ENCODE measurements around the gene RPL7L1. TPM values are rescaled to one million over a fixed set of nuclear protein-coding genes. Genes with fewer than 3 reads are reported as not detected.

RPL7L1 gene
- total RNA-seq, 1 experiment from 2014 or later: 84.1 TPM

GRCh38 chr6:42860481-42860880 lies 18.9 kb upstream of the RPL7L1 start:
- POLR2A ChIA-PET (ENCODE audit: unreplicated experiment): no interaction called here
- H3K9me2 ChIP-seq (ENCODE audit: insufficient read depth): no peaks in the 10 kb centered on the region

GRCh38 chr6:42864602-42865001 lies 14.8 kb upstream of the RPL7L1 start:
- no TSS peak for BruUV-seq (replicated peaks)
- CTCF ChIA-PET: interaction anchor here (0.7 kb wide), 1 partner anchor 160 kb away, joined by 5 read pairs; no protein-coding TSS in a partner anchor
- Histone ChIP-seq H3K4me2 (no peak overlapping the region), H4K20me1 (ENCODE audit: insufficient read depth) (no peaks in the 10 kb centered on the region), H3F3A (ENCODE audit: insufficient read depth, low read depth) (no peaks in the 10 kb centered on the region), H3K4me3 (no peak overlapping the region), H3K27me3 (ENCODE audit: insufficient read depth, low read depth) (no peaks in the 10 kb centered on the region), H3K9me2 (ENCODE audit: insufficient read depth) (no peaks in the 10 kb centered on the region), H3K27ac (no peak overlapping the region), H3K9me3 (ENCODE audit: insufficient read depth, low read depth) (no peaks in the 10 kb centered on the region), H3K36me3 (ENCODE audit: low read depth) (no peaks in the 10 kb centered on the region), H3K79me2 (ENCODE audit: low read depth) (no peaks in the 10 kb centered on the region), H3K4me1 (replicated peaks; ENCODE audit: insufficient read depth) (no peaks in the 10 kb centered on the region), H2AFZ (no peak overlapping the region)
- TF ChIP-seq, protein P1, sequence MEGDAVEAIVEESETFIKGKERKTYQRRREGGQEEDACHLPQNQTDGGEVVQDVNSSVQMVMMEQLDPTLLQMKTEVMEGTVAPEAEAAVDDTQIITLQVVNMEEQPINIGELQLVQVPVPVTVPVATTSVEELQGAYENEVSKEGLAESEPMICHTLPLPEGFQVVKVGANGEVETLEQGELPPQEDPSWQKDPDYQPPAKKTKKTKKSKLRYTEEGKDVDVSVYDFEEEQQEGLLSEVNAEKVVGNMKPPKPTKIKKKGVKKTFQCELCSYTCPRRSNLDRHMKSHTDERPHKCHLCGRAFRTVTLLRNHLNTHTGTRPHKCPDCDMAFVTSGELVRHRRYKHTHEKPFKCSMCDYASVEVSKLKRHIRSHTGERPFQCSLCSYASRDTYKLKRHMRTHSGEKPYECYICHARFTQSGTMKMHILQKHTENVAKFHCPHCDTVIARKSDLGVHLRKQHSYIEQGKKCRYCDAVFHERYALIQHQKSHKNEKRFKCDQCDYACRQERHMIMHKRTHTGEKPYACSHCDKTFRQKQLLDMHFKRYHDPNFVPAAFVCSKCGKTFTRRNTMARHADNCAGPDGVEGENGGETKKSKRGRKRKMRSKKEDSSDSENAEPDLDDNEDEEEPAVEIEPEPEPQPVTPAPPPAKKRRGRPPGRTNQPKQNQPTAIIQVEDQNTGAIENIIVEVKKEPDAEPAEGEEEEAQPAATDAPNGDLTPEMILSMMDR (conservative IDR thresholded peaks at IDR 0.05): no peak
- TF ChIP-seq EZH2 (IDR thresholded peaks at IDR 0.05; ENCODE audit: low read depth): no peak
- intact Hi-C loops (cut with micrococcal nuclease; ENCODE audit: unreplicated experiment): no loop called here
- DNase-seq: no peak
- POLR2A ChIA-PET (ENCODE audit: unreplicated experiment): interaction anchor here (0.6 kb wide), 1 partner anchor 15 kb away, joined by 4 read pairs; the partner anchor contains the start of gene RPL7L1

More at GRCh38 chr6:42860481-42860880, 18.9 kb upstream of the RPL7L1 start:
- H3K9me3 ChIP-seq (ENCODE audit: insufficient read depth, low read depth): no peaks in the 10 kb centered on the region
- H3K4me3 ChIP-seq: no peak overlapping the region
- H3K27ac ChIP-seq: no peak overlapping the region
- no peak for DNase-seq
- H3F3A ChIP-seq (ENCODE audit: insufficient read depth, low read depth): no peaks in the 10 kb centered on the region
- H3K4me1 ChIP-seq (replicated peaks; ENCODE audit: insufficient read depth): no peaks in the 10 kb centered on the region
- intact Hi-C loops (cut with micrococcal nuclease; ENCODE audit: unreplicated experiment): no loop called here
- CTCF ChIA-PET: no interaction called here
- BruUV-seq (replicated peaks): no TSS peak
- H3K36me3 ChIP-seq (ENCODE audit: low read depth): peaks cover 3% of the 10 kb centered on the region; the same call in 1 of the 2 replicates
- H4K20me1 ChIP-seq (ENCODE audit: insufficient read depth): no peaks in the 10 kb centered on the region
- H3K79me2 ChIP-seq (ENCODE audit: low read depth): no peaks in the 10 kb centered on the region
- no peak for TF ChIP-seq EZH2 (IDR thresholded peaks at IDR 0.05; ENCODE audit: low read depth)
- TF ChIP-seq, protein P1 (conservative IDR thresholded peaks at IDR 0.05): no peak
- no peak overlapping the region for H3K4me2 ChIP-seq
- no peaks in the 10 kb centered on the region for H3K27me3 ChIP-seq (ENCODE audit: insufficient read depth, low read depth)
- no peak overlapping the region for H2AFZ ChIP-seq

- H3K27ac ChIP-seq: no peak overlapping the region
- no TSS peak for BruUV-seq (replicated peaks)
- intact Hi-C loops (cut with micrococcal nuclease; ENCODE audit: unreplicated experiment): loop anchor here (10.0 kb wide), 2 partner anchors 646 to 796 kb away; no protein-coding TSS in a partner anchor
- no peaks in the 10 kb centered on the region for H3K9me3 ChIP-seq (ENCODE audit: insufficient read depth, low read depth)
- ChIA-PET POLR2A (ENCODE audit: unreplicated experiment) (no interaction called here), CTCF (no interaction called here)
- TF ChIP-seq EZH2 (IDR thresholded peaks at IDR 0.05; ENCODE audit: low read depth): no peak
- TF ChIP-seq, protein P1 (conservative IDR thresholded peaks at IDR 0.05): no peak
- H3F3A ChIP-seq (ENCODE audit: insufficient read depth, low read depth): no peaks in the 10 kb centered on the region
- no peak for DNase-seq
- H3K4me1 ChIP-seq (replicated peaks; ENCODE audit: insufficient read depth): no peaks in the 10 kb centered on the region
- H3K9me2 ChIP-seq (ENCODE audit: insufficient read depth): no peaks in the 10 kb centered on the region
- H3K27me3 ChIP-seq (ENCODE audit: insufficient read depth, low read depth): no peaks in the 10 kb centered on the region
- H3K4me2 ChIP-seq: no peak overlapping the region
- no peaks in the 10 kb centered on the region for H3K79me2 ChIP-seq (ENCODE audit: low read depth)
- no peak overlapping the region for H2AFZ ChIP-seq
- no peaks in the 10 kb centered on the region for H4K20me1 ChIP-seq (ENCODE audit: insufficient read depth)
- no peak overlapping the region for H3K4me3 ChIP-seq
- H3K36me3 ChIP-seq (ENCODE audit: low read depth): no peaks in the 10 kb centered on the region
Measured at GRCh38 chr6:42870145-42870936, 9.1 kb upstream of the RPL7L1 start.

Data from PC-9 (cell line).